ENCODE results near the gene SETD1B.

Gene SETD1B

GRCh38 chr12:121765573-121765972 lies 38.2 kb upstream of the SETD1B start:
- H3K9me3 ChIP-seq, result no peaks in the 10 kb centered on the region
- H3K36me3 ChIP-seq, result no peaks in the 10 kb centered on the region
- H3K4me1 ChIP-seq (ENCODE audit: control insufficient read depth in 1 of 2, insufficient read depth in 1 of 2, low read depth in 1 of 2, low read length in 1 of 2), result no peaks in the 10 kb centered on the region
- H3K4me3 ChIP-seq (ENCODE audit: low read depth in 1 of 2, low read length in 1 of 2), result no peak overlapping the region
- H3K27me3 ChIP-seq, result no peaks in the 10 kb centered on the region
- TF ChIP-seq CTCF (IDR thresholded peaks at IDR 0.05), result no peak
- no peak overlapping the region for H3K27ac ChIP-seq

- no peaks in the 10 kb centered on the region for H3K4me1 ChIP-seq (ENCODE audit: control insufficient read depth in 1 of 2, insufficient read depth in 1 of 2, low read depth in 1 of 2, low read length in 1 of 2)
- TF ChIP-seq CTCF (IDR thresholded peaks at IDR 0.05), result no peak
- H3K36me3 ChIP-seq, result no peaks in the 10 kb centered on the region
- no peak overlapping the region for H3K27ac ChIP-seq
- no peaks in the 10 kb centered on the region for H3K9me3 ChIP-seq
- H3K27me3 ChIP-seq, result no peaks in the 10 kb centered on the region
- H3K4me3 ChIP-seq (ENCODE audit: low read depth in 1 of 2, low read length in 1 of 2), result no peak overlapping the region
Observed at GRCh38 chr12:121766290-121767039, 37.3 kb upstream of the SETD1B start.

- no peak for TF ChIP-seq CTCF (IDR thresholded peaks at IDR 0.05)
- H3K4me1 ChIP-seq (ENCODE audit: control insufficient read depth in 1 of 2, insufficient read depth in 1 of 2, low read depth in 1 of 2, low read length in 1 of 2), result no peaks in the 10 kb centered on the region
- no peaks in the 10 kb centered on the region for H3K27me3 ChIP-seq
- no peaks in the 10 kb centered on the region for H3K36me3 ChIP-seq
- no peaks in the 10 kb centered on the region for H3K9me3 ChIP-seq
- H3K4me3 ChIP-seq (ENCODE audit: low read depth in 1 of 2, low read length in 1 of 2), result no peak overlapping the region
- no peak overlapping the region for H3K27ac ChIP-seq
Observed at GRCh38 chr12:121767525-121768016, 36.2 kb upstream of the SETD1B start.

- no peak for TF ChIP-seq CTCF (IDR thresholded peaks at IDR 0.05)
- H3K27me3 ChIP-seq, result no peaks in the 10 kb centered on the region
- no peaks in the 10 kb centered on the region for H3K36me3 ChIP-seq
- no peaks in the 10 kb centered on the region for H3K9me3 ChIP-seq
- H3K4me1 ChIP-seq (ENCODE audit: control insufficient read depth in 1 of 2, insufficient read depth in 1 of 2, low read depth in 1 of 2, low read length in 1 of 2), result peaks cover 6 to 8% of the 10 kb centered on the region in 2 experiments
- no peak overlapping the region for H3K27ac ChIP-seq
- H3K4me3 ChIP-seq (ENCODE audit: low read depth in 1 of 2, low read length in 1 of 2), result no peak overlapping the region
Observed at GRCh38 chr12:121769297-121769830, 34.4 kb upstream of the SETD1B start.

GRCh38 chr12:121769831-121770301 lies 33.9 kb upstream of the SETD1B start:
- no peak overlapping the region for H3K27ac ChIP-seq
- H3K4me1 ChIP-seq (ENCODE audit: control insufficient read depth in 1 of 2, insufficient read depth in 1 of 2, low read depth in 1 of 2, low read length in 1 of 2), result peaks cover 6 to 8% of the 10 kb centered on the region in 2 experiments

More at GRCh38 chr12:121769831-121770301, 33.9 kb upstream of the SETD1B start:
- H3K27me3 ChIP-seq, result no peaks in the 10 kb centered on the region
- TF ChIP-seq CTCF (IDR thresholded peaks at IDR 0.05), result no peak
- H3K4me3 ChIP-seq (ENCODE audit: low read depth in 1 of 2, low read length in 1 of 2), result no peak overlapping the region
- no peaks in the 10 kb centered on the region for H3K9me3 ChIP-seq
- H3K36me3 ChIP-seq, result no peaks in the 10 kb centered on the region

Measured in neutrophil (primary cell).